GM19324 (cell line): ENCODE data around the gene CALM3.
"Not testable (repeated sequence)": the region's sequence is repeated elsewhere in the genome, so short reads cannot be mapped to it uniquely, and the experiment has no call there.

Experiments used
- ATAC-seq: cut with Tn5 transposase; IDR thresholded peaks from one replicate; pipeline ENCODE4 v1.9.1; 2021; ENCODE audit warnings: mild to moderate bottlenecking, moderate library complexity; ENCODE audit not compliant: unreplicated experiment, low FRiP score

The CALM3 gene

GRCh38 chr19:46601318-46602224 lies at the start of gene CALM3:
TSS of gene CALM3 (plus strand) at chr19:46601330. CDS start at chr19:46601435, 105 bp downstream.
- ATAC-seq, result no peak

GRCh38 chr19:46552891-46553290 lies 48.2 kb upstream of the CALM3 start:
- ATAC-seq, result no peak

- ATAC-seq, result no peak
These were observed 47.0 kb upstream of the CALM3 start for GRCh38 chr19:46554161-46554560.

- ATAC-seq, result no peak
These were observed 45.4 kb upstream of the CALM3 start for GRCh38 chr19:46555628-46556280.

GRCh38 chr19:46556471-46556870 lies 44.7 kb upstream of the CALM3 start:
- not testable (repeated sequence) for ATAC-seq

- ATAC-seq, result no peak
These were observed 41.9 kb upstream of the CALM3 start for GRCh38 chr19:46559203-46559602.

GRCh38 chr19:46559675-46560074 lies 41.5 kb upstream of the CALM3 start:
- ATAC-seq, result not testable (repeated sequence)

- ATAC-seq, result no peak
These were observed 36.4 kb upstream of the CALM3 start for GRCh38 chr19:46564701-46565100.

- ATAC-seq, result no peak
These were observed 29.6 kb upstream of the CALM3 start for GRCh38 chr19:46571495-46571894.

GRCh38 chr19:46573679-46574498 lies 27.2 kb upstream of the CALM3 start:
- no peak for ATAC-seq

GRCh38 chr19:46574533-46574932 lies 26.6 kb upstream of the CALM3 start:
- ATAC-seq, result no peak

GRCh38 chr19:46578450-46578849 lies 22.7 kb upstream of the CALM3 start:
- ATAC-seq, result no peak

- no peak for ATAC-seq
These were observed 21.7 kb upstream of the CALM3 start for GRCh38 chr19:46579361-46579879.

GRCh38 chr19:46580247-46580646 lies 20.9 kb upstream of the CALM3 start:
- no peak for ATAC-seq

GRCh38 chr19:46585539-46585938 lies 15.6 kb upstream of the CALM3 start:
- ATAC-seq, result no peak

- no peak for ATAC-seq
These were observed 14.8 kb upstream of the CALM3 start for GRCh38 chr19:46586294-46586693.

GRCh38 chr19:46587861-46588260 lies 13.3 kb upstream of the CALM3 start:
- no peak for ATAC-seq

- no peak for ATAC-seq
These were observed 9.9 kb upstream of the CALM3 start for GRCh38 chr19:46591254-46591653.

GRCh38 chr19:46591870-46592269 lies 9.3 kb upstream of the CALM3 start:
- ATAC-seq, result no peak

GRCh38 chr19:46596008-46596407 lies 5.1 kb upstream of the CALM3 start:
- ATAC-seq, result no peak
